ENCODE results near the gene WDR36.

WDR36 gene

DNA sequence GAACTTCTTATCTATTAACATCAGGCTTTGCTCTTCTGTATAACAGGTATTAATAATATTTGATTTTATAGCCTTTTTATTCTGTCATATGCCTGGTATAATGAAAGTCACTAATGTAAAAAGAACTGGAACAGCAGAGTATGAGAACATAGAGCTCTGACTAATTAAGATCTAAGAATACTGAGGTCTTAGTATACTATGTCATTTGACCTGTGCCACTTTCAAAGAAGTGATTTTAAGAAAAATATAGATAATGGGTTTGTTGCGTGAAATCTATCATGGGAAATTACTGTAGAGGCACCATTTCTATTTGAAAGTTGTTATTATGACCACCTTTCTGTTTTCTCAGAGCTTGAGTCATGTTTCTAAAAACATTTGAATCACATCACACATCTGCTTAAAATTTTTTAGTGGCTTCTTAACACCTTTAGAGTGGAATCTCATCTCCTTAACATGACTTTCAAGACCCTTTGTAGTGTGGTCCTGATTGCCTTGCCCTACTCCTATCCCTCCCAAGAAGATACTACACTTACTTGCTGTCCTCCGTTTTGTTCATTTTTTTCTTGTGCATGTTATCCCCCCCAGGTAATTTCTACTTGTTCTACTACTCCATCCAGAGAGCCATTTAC, 14.3 kb downstream of the WDR36 start:
- DNase-seq: no peak

DNA sequence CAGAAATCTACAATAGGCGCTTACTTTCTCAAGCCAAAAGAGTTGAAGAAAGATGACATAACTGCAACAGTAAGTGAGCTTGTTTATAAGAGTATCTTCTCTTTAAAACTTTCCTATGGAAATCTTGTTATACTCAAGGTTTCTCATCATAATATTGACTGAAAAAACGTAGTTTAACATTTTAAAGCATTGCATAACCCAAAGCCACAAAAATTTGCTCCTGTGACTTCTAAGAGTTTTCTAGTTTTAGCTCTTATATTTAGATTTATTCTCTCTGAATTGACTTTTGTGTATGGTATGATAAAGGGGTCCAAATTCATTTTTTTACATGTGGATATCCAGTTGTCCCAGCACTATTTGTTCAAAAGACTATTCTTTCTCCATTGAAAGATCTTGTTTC, 15.2 kb downstream of the WDR36 start:
- no peak for DNase-seq

DNA sequence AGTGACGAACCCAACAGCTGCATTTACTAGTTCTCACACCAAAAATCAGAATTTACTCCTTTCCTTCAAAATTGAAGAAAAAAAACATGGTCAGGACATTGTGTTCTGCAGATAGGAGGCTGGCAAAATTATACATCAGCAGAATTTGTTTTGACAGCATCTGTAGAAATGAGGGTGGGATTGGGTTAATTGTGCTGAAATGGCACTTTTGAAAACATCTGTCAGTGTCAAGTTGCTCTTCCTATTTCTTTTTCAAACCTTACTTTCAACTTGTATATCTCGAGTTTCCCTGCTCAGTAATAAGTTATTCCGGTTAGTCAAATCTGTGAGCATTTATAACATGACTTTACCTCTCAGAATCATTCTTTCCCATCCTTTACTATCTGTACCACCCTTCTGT, 19.8 kb downstream of the WDR36 start:
- no peak for DNase-seq

DNA sequence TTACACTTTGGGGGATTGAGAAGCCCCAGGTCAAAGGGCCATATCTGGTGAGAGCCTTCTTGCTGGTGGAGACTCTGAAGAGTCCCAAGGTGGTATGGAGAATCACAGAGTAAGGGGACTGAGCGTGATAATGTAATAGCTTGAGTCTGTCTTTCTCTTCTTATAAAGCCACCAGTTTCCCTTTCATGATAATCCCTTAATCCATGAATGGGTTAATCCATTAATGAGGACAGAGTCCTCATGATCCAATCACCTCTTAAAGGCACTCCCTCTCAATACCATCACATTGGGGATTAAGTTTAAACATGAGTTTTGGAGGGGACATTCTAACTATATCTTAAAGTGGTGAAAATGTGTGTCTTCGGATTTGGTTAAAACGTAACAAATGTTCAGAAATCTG, 21.5 kb downstream of the WDR36 start:
- DNase-seq: no peak

DNA sequence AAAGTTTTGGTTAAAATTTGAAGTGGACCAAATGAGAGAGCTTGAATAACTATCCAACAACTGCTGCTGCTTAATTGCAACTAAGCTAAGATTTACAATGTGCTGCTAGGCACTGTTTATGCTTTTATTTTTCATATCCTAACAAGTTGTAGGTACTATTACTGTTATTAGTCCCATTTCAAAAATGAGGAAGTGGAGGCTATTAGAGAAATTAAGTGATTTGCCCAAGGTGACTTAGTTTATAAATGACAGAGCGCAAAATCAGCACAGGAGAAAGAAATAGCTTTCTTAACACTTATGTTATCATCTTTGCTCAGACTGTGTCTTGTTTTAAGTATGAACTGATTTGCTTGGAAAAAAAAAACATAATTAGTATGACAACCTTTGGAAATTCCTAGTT, 23.1 kb downstream of the WDR36 start:
- DNase-seq: no peak

DNA sequence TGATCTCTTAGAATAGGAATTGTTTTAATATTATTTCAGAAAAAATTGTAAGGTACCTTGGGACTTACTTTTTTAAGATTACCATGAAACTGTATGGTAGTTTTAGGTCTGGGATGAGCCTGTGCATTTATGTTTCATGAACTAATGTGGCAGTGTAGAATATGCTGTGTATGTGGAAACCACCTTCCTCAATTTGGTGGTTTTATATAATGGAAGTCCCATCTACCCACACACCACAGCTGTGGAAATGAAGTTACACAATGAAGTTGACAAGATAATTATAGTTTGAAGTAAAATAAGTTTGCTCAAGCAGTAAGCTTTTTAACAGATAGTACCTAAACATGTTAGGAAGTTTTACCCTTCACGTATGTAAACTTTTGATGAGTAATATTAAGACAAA, 24.4 kb downstream of the WDR36 start:
- DNase-seq: no peak

DNA sequence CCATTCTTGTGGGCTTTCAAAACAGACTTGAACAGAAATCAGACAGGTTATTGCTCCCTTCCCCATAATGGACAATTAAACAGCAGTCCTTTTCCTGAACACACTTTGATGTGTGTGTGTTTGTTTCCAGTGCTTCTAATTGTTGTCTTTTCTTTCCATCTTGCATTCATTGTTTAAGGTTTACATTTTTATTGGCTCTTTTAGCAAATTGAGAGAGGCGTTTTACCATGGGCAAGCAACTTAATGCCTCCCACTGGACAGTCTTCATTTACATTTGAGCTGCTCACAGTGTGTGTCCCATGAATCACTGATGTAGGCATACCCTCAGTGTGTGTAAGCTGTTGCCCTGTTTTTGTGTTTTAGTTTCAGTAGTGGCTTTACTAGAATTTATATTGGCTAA, 25.0 kb downstream of the WDR36 start:
- DNase-seq: no peak

DNA sequence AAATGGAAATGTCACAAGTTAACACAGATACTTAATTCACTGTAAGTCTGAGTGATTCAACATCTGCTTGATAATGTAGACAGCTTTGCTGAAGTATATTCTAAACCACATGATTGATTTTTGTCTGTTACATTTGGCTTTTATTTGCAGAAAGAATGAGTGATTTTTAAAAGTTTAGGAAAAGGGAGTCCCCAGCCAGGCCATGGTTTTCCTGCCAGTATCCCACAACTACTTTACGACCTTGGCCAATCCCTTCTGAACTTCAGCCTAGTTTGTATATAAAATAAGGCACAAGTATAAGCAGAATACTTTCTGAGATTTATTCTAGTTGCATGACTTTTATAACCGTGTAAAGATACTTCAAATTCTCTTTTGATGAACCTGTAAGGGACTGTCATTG, 27.1 kb downstream of the WDR36 start:
- DNase-seq: no peak

DNA sequence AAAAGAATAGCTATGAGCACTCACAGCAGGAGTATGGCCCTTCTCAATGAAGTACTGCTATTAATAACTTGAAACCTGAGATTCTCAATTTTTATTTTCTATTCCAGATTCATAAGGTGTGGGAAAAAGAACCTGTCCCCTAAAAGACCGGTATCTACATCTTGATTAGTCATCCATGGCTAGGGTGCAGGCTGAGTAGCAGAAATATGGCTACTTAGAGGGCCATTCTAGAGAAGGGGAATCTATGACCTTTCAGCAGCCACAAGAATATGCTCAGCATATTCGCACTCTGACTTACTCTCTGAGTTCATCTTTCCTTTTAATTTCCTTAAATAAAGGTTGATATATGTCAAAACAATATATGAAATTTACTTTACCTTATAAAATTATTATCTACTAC, 27.7 kb downstream of the WDR36 start:
- DNase-seq: no peak

DNA sequence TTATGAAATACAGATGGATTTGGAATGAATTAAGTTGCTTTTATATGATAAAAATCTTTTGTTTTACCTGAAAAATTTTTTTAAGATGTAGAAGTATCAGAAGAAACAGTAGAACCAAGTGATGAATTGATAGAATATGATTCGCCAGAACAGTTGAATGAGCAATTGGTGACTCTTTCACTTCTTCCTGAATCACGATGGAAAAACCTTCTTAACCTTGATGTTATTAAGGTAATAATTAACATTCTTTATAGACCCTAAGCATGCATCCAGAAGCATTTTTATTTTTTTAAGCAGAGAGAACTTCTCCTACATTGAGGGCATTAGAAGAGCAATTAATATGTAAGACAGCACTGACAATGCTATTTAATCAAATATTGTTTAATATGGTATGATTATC, 28.8 kb downstream of the WDR36 start:
- no peak for DNase-seq

DNA sequence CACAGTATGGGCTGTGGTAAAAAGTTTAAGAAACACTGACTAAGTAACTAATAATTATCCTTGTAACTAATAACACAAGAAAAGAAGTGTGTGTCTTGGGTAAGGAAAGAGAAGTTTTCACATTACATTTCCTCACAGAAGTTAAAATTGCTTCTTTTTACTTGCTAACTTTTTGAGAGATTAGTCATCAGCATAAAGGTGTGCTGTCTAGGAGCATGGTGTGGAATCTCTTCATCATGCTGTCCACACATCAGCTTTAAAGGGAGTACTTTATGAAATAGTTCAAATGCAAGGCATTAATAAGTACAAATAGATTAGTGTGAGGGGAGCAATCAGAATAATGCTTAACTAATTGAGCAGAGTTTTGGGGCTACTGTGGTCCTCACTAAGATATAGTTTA, 29.8 kb downstream of the WDR36 start:
- no peak for DNase-seq

DNA sequence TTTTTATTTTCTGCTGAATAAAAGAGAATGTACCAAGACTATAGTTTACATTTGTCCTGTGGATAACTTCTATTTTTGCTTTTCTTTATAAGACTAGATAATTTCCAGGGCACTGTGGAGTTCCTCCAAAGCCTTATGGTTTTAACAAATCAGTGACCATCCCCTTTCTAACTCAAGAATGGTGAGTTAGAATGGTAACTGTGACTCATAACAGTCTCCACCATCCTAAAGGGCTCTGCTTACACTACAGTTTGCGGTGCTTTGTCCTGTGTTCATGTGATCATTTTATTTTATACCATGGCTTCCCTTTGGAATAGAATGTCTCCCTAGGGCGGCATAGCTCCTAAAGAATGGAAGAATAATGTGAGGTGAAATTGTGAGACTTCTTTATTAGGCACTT, 30.2 kb downstream of the WDR36 start:
- no peak for DNase-seq

DNA sequence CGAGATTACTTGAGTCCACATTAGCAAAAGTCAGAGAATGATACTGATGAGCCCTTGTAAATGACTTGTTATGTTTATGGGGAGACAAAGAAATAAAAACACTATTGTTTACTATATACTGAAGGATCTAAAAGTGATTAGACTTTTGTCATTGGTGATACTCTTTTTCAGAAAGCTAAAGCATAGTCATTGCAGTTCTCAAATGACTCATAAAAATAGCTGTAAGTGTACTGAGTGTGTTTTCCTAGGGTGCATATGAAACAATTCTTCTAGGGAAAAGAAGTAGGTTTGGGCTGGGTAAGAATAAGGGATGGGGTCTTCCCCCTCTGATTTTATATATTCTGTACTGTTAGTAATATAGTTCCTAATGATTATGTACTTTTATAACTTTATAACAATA, 32.6 kb downstream of the WDR36 start:
- no peak for DNase-seq

DNA sequence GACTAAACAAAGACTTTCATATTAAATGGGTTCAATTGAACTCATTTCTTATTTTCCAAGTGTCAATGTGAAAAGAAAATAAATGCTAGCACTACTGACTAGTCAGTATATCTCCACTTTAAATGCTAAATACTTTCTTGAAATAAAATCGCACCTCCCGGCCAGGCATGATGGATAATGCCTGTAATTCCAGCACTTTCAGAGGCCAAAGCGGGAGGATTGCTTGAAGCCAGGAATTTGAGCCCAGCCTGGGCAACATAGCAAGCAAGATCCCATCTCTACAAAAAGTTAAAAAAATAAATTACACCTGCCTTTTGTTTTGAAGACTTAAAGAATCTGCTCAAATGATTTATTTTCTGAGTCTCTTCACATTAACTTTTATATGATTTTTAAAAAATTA, 34.7 kb downstream of the WDR36 start:
- no peak for DNase-seq

DNA sequence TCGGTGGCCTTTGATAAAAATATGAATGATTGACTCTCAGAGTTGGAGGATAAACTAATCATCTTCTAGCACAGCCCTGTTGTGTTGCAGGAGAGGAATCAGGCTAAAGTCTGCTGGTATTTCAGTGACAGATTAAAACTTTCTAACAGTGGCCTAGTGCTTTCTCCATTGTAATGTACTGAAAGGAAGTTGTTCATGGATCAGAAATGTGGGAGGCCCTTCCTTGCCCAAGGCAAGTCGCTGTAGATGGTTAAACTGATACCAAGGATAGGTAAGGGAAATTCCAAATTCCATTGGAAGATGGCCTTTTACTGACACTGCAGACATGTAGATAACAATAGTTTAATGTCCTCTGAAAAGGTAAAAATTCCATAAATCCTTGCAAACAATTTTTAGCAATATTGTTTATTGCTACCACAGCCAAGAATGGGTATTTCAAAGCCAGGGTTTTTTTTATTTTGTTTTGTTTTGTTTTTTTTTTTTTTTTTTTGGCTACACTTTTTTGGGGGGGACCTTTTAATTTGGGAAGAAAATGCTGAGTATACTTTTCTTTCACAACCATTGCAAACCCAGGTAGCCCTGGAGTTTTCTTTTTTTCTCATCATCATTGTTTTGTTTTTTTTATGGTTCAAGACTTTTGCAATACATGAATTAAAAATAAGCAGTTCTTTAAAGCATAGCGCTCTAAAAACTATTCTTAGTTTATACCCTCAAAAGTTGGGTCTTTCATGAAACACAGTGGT, 35.5 kb downstream of the WDR36 start:
- DNase-seq: no peak

DNA sequence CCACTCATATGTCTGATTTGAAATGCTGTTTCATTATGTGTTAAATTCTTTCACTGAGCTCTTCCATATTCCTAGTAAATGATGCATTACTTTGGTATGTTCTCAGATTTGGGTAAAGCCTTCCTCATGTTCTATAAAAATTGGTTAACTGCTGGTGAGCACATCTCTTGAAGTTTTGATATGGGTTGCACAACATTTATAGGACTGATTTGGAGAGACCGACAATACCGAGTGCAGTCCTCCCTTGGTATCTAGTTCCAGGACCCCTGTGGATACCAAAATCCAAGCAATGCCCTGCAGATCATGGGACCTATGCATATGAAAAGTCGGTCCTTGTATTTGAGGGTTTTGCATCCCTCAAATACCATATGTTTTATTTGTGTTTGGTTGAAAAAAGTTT, 37.8 kb downstream of the WDR36 start:
- DNase-seq: no peak

DNA sequence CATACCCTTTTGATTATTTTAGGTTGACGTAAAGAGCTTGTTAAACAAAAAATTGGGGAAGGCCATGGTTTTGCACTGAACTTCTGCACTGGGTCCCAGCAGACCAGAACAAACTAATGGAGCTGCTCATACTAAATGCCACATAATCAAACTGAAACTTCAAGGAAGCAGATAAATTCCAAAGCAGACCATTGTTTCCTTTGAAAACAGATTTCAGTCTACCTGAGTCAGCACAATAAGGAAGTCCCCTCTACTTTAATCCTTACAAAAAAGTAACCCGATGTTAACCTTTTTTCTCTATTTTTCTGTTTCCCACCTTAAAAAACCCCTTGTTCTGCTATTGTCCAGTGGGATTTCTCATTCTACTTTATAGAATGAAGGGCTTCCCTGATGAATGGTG, 39.2 kb downstream of the WDR36 start:
- no peak for DNase-seq

DNA sequence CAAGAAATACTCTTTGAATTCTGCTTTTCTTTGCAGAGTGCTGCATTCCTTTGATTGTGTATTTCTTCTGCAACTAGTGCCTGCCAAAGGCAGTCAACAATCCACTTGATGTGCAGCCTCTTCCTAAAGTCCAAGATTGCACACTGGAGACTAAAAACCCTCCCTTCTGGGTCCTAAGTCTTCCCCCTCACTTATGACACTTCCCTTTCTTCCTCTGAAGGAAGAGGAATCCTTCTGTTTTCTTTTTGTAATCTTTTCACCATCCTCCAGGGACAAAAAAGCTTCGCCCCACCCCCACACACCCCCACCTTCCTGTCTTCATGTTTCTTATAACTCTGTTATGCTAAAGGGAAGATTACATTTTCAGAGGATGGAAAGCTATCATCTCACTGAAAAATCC, 39.9 kb downstream of the WDR36 start:
- no peak for DNase-seq

DNA sequence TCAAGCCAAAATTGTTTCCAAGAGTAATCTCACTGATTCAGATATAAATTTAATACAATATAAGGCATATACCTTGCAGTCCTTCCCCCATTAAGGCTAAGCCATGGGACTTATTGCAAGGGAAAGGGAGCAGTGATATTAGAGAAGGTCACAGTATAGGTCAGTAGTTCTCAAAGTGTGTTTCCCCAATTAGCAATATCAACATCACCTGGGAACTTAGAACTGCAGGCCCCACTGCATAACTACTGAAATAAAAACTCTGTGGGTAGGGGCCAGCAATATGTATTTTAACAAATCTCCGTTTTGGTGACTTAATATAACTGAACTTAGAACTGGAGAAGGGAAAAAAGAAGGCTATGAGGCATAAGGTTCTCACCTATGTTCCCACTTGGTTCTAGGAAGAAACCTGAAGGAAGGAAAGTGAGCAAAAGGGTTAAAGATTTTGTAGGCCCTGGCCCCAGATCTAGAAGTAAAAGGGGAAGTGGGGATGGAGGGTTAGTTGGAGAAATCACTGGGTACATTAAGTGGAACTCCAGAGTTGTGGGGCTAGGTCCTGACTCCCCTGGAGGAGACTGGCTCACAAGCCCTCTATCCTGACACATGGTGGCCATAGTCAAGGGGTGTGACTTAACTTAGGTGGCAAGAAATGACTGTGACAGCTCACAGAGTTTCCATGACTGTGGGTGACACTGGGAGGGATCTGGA, 40.7 kb downstream of the WDR36 start:
- no peak for DNase-seq

DNA sequence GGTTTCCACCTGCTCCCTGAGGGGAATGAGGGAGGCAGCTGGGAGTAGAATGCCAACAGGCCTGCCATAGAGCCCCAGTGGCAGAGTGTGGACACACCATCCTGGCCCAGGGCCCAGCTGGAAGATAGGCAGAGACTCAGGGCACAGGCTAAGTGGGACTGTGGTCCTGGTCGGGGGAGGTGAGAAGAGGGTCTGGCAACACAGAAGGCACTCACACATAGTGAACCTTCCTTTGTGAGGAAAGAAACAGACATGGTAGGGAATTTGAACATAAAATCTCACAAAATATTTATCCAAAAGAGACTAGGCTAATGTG, 41.2 kb downstream of the WDR36 start:
- DNase-seq: no peak

DNA sequence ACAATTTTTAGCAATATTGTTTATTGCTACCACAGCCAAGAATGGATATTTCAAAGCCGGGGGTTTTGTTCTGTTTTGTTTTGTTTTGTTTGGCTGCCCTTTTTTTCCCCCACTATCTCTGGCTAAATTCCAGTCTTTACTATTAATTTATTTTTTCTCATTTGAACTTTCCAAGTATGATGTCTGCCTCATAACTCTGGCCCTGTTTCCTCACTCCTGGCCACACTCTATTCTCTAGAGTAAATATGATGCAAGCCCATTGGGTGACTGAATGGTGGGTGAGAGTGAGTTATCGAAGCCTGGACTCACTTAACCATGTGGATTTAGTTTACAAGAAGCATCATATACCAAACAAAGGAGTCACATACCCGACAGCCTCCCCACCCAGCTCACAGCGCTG, 41.9 kb downstream of the WDR36 start:
- no peak for DNase-seq

DNA sequence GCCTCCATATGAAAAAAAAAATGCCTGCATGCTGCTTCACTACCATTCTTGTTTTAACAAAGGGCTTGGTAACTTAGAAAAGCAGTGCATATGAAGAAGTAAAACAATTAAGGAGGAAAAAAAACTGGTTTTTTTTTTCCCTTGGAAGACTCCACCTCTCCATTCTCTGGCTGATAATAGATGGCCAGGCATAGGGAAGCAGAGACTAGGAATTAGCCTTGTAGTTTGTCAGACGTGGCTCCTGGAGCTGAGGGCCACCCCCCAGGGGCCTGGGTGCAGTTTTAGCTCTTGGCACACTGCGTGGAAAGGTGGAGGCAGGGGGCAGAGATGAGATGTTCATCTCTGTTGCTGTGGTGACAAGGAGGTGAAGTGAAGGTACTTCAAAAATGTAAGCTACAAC, 42.7 kb downstream of the WDR36 start:
- DNase-seq: no peak

DNA sequence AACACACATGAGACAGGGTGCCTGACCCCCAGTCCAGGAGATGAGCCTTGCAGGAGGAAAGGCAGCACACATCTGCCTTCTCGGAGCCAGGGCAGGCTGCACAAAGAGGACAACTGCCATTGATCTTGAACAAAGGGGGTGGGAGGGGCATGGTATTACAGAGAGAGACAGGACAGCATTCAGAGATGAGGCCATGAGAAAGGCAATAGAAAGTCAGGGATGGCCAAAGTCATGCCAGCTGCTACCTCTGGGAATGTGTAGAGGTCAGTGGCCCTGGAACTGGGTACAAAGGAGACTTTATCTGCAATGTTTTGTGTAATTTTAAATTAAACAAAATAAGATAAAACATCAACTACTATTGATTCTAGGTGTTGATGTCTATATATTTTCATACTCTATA, 43.2 kb downstream of the WDR36 start:
- no peak for DNase-seq

DNA sequence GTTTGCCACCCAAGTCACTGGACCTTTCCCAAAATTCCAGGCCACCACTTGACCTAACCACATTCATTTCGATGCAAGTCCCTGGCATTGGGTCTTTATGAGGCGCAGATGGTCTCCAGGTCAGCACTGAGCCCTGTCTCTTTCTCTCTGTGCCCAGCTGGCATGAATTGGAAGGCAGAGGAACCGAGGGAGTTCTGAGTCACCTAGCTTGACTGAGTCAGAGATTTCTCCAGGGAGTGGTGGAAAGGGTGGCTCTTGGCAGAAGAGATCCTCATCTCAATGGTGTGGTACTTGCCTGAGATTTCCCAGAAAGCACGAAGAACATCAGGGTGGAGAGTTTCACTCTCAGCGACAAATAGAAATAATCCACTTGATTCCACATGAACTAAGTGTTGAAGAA, 43.8 kb downstream of the WDR36 start:
- DNase-seq: no peak

DNA sequence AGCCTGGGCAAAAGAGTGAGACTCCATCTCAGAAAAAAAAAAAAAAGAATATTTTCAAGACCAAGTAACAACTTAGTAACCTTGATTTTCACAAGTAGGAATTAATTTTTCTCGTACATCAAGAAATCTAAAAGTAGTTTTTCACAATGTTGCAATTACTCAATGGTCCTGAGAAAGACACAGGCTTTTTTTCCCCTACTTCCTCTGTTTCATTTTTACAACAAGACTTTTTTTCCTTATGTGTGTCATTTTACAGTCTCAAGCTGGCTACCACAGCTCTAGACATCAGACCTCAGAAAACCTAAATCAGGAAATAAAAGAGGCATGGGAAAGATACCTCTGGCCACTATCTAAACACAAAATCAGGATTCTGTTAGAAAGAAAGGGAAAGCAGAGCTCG, 45.9 kb downstream of the WDR36 start:
- no peak for DNase-seq

Measured in stimulated activated CD4-positive, alpha-beta T cell treated with anti-CD3 and anti-CD28 coated beads, Interleukin-4, amount 100 ng/mL, for 1 hour (primary cell).